NCI-H1092 (cell line): Measurements from ENCODE around the gene ARHGAP18.

Source experiments
- DNase-seq: peaks from one replicate; lab custom pipeline; 2025; lab: John Stamatoyannopoulos, UW

Gene ARHGAP18

DNA sequence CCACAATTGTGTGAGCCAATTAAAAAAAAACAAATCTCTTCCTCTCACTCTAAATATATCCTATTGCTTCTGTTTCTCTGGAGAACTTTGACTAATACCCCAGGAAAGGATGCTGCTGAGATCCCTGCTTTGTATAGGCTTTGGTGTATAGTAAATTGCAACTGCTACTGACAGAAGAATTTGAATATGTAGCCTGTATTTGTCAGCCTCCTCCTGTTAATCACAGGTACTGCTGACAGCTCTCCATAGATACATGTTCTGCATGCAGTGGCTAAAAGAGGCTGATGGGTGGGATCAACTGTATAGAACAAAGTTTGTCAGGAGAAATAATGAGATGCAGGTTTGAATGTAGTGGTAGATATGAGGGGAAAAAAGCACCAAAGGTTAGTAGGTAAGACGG is 95.0 kb downstream of the ARHGAP18 start:
- DNase-seq: no peak

DNA sequence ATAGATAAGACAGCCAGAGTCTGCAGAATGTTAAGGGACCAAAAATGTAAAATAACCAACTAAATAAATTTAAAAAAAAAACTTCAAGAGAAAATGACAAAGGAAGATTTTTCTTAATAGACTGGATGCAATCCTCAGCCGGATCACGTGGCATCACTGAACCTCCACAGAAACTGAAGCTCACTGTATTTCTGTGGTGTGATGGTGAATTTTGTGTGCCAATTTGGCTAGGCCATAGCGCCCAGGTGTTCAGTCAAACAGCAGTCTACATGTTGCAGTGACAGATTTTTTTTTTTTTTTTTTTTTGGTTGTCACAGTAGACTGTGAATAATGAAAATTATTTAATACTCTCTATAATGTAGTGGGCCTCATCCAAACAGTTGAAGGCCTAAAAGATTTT is 95.5 kb downstream of the ARHGAP18 start:
- no peak for DNase-seq

DNA sequence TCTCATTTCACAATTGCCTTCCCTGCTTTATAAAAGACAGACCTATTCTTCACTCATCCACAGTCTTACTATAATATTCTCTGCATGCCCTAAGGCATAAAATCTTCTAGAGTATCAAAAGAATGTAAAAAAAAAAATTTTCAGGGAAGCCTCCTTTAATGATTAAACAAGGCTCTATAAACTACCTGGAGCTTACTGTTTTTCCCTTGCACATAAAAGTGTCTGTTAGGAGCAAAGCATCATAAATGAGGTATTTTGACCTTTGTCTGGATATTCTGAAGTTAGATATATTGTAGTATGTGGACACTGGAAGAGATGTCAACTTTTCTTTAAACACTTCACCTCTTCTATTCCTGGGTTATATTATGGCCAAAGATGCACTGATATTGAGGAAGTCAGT is 97.5 kb downstream of the ARHGAP18 start:
- no peak for DNase-seq

DNA sequence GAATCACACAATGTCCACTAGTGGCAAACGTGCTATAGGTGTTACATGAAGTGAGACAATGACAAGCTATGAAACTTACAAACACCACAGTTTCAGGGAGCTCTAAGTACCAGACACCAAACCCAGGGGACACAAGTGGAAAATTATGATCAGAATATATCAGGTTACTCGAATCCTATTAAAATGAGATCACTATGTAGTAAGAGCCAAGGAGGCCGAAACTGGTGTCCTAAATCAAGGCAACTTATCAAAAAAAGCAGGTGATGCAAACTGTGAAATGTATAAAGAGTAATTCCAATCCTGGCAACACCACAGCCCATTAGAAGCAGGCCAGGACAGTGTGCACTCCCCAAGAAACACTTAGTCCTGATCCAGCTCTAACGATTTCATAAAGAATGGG is 100.3 kb downstream of the ARHGAP18 start:
- DNase-seq: no peak

DNA sequence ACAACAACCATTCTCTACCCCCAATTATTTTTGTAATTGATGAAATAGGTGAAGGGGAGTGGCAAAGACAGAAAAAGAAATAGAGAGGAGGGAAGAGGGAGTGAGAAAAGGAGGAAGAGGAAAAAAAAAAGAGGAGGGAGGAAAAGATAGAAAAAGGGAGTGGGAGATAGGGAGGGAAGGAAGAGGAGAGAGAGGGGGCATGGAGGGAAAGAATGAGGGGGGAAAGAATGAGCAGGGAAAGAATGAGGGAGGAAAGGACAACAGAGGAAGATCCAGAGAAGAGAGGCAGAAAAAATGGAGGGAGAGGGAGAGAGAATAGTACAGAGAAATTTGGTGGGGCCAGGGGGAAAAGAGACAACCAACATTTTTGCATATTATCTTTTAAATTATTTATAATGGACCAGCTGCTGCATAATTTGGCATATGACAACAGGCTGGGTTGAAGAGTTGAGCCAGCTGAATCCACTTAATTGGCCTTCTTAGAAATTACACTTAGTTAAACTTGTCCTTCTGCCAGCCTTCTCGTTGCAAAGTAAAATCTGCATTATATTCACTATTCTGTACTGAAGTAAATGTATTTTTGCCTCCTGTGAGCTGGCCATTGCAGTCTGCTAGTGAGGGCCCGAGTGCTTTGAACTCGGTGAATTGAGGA is 101.0 kb downstream of the ARHGAP18 start:
- no peak for DNase-seq

DNA sequence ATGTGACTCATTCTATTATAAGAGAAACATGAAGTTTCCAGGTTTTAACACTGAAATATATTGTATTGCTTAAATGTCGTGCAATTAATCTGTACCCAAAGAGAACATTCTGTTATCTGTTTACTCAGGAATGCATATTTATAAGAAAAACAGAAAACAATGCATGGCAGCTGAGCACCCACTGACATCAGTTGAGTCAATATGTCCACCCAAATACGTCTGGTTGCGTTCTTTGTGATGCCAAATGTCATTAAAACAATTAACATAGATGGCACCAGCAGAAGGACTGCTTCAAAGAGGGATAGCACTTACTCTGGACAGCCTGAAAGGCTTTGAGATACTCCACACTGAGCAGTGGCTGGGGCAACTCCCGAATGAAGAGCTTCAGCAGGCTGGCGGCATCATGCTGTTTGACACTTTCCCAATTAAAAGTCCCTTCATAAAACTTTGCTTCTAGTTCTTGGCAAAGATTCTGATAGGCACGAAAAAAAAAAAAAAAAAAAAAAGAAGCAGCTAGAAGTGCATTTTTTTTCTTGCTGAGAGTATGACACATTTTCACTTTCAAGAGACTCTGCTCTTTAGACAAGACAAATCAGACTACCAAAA is 102.3 kb downstream of the ARHGAP18 start:
- no peak for DNase-seq

DNA sequence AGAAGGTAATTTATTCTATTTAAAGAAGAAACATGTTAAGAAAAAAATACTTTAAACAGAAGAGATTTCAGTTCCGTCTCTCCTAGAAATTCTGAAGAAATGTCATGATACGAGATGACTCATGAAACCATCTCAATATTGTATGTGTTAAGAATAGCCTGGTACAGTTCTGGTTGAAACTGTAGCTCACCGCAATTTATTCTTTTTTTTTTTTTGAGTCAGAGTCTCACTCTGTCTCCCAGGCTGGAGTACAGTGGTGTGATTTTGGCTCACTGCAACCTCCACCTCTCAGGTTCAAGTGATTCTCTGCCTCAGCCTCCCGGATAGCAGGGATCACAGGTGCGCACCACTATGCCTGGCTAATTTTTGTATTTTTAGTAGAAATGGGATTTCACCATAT is 103.3 kb downstream of the ARHGAP18 start:
- no peak for DNase-seq

DNA sequence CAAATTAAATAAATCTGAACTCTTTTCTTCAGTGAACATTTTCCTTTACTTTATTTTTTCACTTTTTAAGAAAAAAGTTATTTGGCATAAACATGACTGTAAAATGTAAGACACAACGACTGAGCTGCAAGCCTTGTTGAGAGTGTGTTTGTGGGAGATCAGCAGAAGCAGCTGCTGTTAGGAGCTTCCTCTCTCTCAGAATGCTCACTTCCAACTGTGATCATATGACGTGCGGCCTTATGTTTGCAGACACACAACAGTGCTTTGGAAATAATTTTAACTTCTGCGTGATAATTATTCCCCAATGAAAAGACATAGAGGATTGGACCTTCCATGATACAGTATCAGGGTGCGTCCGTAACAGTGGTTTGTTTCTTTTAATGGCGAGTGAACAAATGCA is 104.0 kb downstream of the ARHGAP18 start:
- no peak for DNase-seq

DNA sequence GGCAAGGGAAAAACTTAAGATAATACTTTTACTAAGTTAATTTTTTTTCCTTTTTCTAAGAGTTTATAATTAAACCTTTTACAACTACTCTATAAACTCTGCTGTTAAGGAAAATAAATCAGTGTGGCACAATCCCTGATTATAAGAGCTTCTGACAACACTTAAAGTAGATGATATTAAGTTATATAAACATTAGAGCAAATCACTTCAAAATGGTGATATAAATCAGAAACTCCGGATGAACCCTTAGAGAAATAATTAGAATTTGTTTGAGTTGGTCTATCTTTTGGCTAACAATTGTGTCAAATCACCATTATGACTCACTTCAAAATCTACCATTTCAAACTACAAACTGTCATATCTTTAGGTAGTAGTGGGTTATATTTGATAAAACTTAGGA is 104.9 kb downstream of the ARHGAP18 start:
- DNase-seq: no peak

DNA sequence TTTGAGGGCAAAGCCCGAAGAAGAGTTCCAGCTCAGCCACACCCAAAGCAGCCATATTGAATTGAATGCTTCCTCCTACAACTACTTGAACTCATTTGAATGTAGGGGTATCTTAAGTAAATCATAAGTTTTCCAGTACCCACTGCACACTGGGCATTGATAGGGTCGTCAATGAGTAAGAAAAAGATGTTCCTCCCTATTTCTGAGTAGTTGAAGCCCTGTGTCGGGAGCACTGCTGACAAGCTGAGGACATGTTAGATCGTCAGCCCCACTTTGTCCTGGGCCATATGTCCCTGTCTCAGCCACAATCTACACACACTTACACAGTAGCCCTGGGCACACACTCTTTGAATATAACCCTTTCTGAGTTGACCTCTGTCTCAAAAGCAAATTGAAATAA is 105.7 kb downstream of the ARHGAP18 start:
- no peak for DNase-seq

DNA sequence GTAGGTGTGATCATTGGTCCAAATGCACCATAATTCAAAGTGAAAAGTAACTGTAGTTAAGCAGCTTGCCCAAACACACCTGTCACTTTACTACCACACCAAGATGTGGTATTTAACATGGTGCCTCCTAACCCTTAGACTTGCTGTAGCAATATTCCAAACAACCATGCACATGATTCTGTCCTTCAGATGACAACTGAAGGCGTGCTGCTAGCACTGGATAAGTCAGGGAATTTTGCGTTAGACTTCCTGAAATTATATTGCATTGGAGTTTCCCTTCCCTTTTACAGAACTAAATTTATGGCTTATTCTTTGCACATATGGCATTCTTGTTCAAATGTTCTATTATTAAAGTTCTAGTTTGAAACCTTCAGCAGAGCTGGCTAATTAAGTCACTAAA is 106.2 kb downstream of the ARHGAP18 start:
- no peak for DNase-seq

DNA sequence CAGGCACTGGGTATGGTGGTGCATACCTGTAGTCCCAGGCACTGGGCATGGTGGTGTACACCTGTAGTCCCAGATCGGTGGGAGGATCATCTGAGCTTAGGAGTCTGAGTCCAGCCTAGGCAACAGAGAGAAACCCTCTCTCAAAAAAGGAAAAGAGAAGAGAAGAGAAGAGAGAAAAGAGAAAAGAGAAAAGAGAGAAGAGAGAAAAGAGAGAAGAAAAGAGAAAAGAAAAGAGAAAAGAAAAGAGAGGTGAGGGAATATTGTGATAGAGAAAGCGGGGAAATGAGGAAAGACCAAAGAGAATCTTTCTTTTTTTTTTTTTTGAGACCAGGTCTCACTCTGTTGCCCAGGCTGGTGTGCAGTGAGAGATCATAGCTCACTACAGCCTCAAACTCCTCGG is 108.7 kb downstream of the ARHGAP18 start:
- no peak for DNase-seq

DNA sequence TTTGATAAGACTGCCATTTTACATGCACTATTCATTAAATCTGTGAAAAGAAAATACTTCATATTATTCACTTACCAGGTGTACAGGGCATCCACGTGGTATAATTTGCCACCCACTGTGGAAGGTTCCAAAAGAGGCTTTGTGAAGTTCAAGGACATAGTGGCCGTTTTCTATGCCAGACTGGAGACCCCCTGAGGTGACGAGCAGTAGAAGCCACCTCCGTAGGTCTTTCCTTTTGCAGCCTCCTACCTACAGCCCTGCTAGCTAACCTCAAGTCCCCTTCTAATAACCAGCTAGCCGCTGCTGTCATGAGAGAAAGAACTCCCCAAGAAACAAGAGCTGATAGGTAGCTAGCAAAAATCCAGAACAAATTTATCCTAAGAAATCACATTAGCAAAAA is 110.5 kb downstream of the ARHGAP18 start:
- DNase-seq: no peak

DNA sequence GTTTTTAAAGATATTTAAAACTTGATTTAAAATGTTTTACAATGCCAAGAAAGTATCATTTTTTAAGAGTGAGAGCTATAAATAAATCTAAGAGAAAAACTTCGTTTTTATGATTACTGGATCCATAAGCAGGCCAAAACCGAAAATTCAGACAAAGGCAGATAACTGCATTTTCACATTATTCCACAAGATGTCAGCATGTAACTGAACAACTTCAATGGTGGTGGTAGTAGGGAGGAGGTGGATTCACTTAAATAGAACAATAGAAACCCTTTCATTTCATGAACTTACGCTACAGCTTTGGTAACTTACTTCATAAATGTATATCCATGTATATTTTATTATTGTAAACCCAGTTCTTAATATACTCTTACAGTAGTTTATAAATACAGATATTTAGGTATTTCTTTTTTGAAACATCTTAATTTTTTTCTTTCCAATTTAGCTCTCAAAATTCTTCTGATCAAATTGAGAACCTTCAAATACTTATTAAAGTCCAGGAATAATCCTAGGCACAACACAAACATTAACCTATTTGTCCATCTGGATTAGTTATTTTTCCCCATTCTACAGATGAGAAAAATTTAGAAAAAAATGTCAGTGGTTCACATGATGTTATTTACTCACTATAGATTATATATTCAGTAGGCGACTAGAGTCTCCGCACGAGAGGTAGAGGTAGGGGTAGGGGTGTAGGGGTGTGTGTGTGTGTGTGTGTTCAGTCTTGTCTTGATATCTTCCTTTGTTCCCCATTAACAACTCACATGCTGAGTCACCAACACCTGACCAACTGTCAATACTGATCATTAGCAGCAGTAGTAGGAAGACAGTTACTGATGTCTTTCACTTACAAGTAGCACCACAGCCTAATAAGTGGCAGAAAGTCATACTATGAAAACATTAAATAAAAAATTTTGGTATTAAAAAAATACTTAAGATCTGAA is 111.5 kb downstream of the ARHGAP18 start:
- peak; percentile 28 for DNase-seq

DNA sequence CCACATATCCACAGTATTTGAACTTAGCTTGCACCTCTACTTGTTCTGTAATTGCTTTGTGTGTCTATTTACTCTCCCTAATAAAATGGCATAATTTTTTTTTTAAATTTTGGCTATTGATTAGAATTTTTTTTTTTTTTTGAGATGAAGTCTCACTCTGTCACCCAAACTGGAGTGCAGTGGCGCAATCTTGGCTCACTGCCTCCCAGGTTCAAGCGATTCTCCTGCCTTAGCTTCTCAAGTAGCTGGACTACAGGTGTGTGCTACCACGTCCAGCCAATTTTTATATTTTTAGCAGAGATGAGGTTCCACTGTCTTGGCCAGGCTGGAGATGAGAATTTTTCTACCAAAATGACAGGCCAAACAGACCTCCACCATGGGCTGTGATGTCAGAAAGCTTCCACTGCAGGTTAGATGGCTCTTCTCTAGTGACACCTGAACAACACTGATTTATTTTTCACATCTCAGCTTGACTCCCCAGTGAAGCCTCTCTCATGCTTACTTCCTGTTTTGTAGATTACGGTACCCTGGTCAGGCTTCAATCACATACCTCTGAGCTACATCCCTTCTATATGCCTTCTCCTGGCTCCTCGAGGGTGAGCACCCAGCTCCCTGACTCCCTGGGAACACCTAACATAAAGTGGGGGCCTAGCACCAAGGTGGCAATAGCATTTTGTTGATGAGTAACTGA is 112.8 kb downstream of the ARHGAP18 start:
- DNase-seq: no peak

DNA sequence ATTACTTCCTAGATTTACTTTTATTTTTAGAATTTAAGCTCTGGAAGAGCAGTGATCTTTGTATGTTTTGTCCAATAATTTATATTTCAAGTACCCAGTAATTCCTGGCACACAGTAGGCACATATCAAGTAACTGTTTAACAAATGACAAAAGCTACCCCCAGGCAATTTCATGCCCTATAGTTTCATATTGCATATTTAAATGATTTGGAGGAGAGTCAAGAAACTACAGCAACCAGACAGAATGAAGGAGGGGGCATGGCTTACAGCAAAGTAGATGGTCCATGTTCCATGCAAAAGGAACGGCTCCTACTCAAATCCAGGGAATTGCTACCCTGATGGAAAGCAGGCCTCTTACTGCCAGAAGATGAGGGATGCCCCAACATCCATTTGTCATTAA is 113.5 kb downstream of the ARHGAP18 start:
- no peak for DNase-seq

DNA sequence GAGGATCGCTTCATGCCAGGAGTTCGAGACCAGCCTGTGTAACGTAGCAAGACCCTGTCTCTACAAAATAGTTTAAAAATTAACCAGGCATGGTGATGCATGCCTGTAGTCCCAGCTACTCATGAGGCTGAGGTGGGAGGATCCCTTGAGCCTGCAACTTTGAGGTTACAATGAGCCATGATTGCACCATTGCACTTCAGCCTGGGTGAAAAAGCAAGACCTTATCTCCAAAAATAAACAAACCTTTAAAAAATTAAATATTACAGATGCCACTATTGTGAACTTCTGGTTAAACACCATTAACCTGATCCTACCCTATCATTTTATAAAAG is 116.8 kb downstream of the ARHGAP18 start:
- no peak for DNase-seq

DNA sequence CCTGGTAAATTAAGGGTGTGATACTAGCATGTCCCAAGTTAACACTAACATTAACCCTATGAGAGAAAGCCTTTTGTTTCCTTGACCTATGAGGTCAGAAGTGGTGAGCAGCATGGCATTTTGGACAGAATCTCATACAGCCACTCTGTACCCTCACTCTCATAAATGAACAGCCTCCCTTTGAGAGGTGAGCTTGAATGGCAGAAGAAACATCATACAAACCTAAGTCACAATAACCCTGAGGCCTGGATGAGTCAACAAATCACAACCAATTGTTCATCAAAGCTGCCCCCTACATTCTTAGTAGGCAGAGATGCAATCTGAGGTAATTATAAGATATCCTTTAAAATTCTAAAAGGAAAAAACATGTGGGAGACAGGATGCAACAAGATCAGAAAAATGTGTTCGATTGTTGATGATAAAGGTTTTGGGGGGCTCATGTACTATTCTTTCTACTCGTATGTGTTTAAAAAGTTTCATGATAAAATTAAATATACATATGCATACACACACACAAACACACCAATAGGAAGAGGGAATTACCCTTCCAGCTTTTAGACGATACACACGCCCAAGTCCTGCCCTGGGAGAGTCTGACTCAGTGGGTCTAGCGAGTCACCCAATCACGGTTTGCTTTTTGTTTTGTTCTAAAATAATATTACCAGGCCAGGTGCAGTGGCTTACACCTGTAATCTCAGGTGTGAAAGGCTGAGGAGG is 117.3 kb downstream of the ARHGAP18 start:
- no peak for DNase-seq

DNA sequence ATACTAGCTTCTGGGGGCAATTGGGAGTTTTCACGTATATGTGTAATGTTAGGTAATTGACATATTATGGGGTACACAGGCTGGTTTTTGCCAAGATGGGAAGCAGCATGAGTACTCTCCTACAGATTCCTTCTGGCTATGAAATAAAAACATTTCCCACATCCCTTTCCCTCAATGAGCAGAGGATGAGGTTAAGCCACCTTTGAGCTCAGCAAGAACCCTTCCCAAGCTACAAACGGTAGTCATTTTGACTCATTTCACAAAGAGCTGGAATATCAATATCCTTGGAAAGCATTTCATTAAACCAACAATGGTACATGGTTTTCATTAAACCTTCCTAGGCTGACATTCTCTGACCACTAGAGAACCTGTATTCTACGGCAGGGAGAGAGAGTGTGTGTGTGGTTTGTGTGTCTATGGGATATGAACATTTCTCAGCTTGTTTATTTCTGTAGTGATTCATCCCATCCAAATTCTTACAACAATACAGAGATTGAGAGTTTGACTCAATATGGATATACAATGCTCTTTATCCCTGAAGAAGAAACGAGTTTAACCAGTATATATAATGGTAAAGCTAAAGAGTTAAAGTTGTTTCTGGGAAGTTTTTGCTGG is 119.5 kb downstream of the ARHGAP18 start:
- no peak for DNase-seq

DNA sequence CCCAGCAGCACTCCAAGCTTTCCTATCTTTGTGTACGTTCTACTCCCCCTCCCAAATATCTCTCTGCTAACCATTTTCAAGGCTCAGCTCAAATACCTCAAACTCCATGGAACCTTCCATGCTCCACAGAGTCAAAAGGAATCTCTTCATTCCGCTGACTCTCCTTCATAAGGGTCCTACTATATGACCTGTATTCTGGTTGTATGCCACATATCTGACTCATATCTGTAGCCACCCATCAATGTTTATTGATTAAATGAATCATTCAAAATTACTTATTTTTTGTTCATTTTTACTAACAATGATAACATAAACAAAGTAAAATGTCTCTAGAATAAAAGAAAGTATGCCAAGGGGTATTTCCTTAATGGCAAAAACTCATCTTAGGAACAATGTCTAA is 123.2 kb downstream of the ARHGAP18 start:
- no peak for DNase-seq

DNA sequence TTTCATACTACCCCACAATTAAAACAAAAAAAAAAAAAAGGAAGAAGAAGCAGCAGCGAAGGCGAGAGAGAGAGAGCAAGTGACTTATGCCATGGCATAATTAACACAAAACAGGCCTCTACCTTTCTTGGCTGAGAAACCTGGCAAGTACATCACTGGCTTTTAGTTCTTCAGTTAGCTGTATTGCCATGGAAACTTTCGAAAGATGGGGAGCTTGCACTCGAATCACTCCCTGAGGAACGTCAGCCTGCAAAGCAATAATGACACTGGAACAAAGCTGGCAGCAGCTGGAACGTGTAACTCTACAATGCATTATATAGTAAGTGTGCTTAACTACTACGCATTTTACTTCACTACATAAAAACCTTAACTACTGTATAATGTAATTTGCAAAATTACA is 126.1 kb downstream of the ARHGAP18 start:
- DNase-seq: no peak

DNA sequence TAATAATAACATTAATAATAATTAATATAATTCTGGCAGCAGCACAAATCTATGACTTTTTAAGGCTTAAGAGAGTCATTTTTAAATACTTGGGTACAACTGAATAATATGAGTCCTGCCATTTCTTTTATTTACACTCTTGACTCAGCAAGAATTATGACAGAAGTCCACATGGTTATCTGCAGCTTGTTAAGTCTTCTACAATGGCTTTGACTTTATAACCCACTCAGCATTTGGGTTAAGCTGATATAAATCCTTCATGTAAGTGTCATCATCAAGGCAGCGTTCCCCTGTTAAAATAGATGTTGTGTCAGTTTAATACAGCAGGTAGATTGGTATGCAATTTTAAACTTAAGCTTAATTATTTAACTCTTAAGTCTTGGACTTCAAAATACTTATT is 131.7 kb downstream of the ARHGAP18 start:
- DNase-seq: no peak
